Neuron (in vitro differentiated cells): ENCODE measurements around the gene UPK3BL1.
"Not testable (repeated sequence)": the region's sequence is repeated elsewhere in the genome, so short reads cannot be mapped to it uniquely, and the experiment has no call there.

Experiments used
- H2AFZ ChIP-seq: one replicate; pipeline ENCODE4 v1.6.1; 2013; ENCODE audit warnings: low read depth, mild to moderate bottlenecking, inconsistent platforms, low read length, moderate library complexity
- H3K27me3 ChIP-seq: one replicate; pipeline ENCODE4 v1.6.1; 2013; ENCODE audit warnings: low read length; ENCODE audit not compliant: insufficient read depth
- H3K36me3 ChIP-seq: one replicate; pipeline ENCODE4 v1.6.1; 2013; ENCODE audit warnings: low read length; ENCODE audit not compliant: insufficient read depth
- H3K4me1 ChIP-seq: one replicate; pipeline ENCODE4 v1.6.1; 2013; ENCODE audit warnings: low read length; ENCODE audit not compliant: insufficient read depth
- H3K4me3 ChIP-seq: 2 replicates; pipeline ENCODE4 v1.5.1; 2013; ENCODE audit warnings: mild to moderate bottlenecking, low read length, moderate library complexity
- H3K9me3 ChIP-seq: one replicate; pipeline ENCODE4 v1.6.1; 2013; ENCODE audit warnings: low read length

UPK3BL1 gene

DNA sequence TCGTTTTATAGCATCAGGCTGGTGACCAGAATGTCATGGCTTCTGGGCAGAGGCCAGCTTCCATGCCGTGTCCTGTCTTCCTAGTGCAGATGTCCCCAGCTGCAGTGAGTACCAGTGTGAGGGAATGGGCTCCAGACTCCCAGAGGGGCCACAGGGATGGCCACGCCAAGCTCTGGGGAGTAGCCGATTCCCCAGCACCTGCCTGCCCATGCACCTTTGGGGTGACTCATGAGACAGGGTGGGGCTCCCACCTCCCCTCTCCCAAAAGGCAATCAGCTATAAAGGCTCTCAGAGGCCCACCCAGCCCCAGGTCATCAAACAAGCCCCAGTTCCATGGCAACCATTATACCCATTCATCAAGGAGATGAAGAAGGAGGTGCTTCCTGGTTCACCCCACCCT is 7.3 kb upstream of the UPK3BL1 start, which contains the start of gene SPDYE2B:
Gene SPDYE2B (plus strand): TSS at position 396 of the 400 bp plus-strand sequence. CDS start 2,030 bp downstream, outside the sequence.
- not testable (repeated sequence) for H2AFZ ChIP-seq, H3K36me3 ChIP-seq, H3K27me3 ChIP-seq, H3K9me3 ChIP-seq, H3K4me1 ChIP-seq, H3K4me3 ChIP-seq

DNA sequence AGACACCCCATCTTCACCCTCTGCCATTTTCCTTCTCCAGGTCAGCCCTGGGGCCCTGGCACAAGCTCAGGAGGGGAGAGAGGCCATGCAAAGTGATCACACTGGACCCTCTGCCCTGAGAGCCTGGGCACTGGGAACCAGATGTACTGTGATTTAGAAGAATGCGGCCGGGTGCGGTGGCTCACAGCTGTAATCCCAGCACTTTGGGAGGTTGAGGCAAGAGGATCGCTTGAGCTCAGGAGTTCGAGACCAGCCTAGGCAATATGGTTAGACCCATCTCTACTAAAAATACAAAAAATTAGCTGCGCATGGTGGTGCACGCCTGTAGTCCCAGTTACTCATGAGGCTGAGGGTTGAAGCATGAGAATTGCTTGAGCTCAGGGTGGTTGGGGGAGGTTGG is 5.2 kb upstream of the UPK3BL1 start:
- not testable (repeated sequence) for H3K36me3 ChIP-seq, H3K4me3 ChIP-seq, H3K4me1 ChIP-seq, H2AFZ ChIP-seq, H3K27me3 ChIP-seq, H3K9me3 ChIP-seq

DNA sequence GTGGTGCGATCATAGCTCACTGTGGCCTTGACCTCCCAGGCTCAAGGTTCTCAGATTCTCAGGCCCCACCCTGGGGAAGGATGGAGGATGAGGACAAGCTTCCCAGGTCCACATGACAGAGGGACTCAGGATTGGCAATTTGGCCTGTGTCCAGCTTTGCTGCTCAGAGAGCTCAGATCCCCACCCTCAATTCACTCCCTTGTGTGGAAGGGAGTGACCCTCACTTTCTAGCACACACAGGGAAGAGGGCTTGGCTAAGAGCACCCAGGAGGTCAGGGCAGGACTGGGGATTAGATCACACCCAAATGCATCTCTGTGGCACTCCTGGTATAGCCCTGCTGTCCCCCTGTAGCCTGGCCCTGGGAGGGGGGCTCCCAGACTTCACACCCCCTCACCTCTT is 813 bp upstream of the UPK3BL1 start:
- H2AFZ ChIP-seq, H3K4me1 ChIP-seq, H3K36me3 ChIP-seq, H3K27me3 ChIP-seq, H3K9me3 ChIP-seq, H3K4me3 ChIP-seq: not testable (repeated sequence)

DNA sequence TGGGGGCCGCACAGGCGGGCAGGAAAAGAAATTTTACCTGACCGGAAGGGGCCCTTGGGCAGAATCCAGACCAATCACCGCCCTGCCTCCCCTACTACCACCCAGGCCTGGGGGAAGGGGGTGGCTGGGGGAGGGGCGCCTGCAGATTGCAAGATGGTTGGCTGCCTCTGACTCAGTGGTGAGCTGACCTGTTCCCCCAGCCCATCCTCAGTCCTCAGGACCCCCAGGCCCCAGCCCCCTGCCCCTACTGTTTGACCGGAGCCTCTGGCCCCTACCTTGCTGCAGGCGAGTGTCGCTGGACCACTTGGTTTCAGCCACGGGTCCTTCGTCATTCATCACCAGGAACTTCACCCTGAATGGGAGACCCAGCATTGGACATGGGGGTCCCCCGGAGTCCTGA is 3.7 kb downstream of the UPK3BL1 start:
- H3K4me1 ChIP-seq, H3K4me3 ChIP-seq, H3K36me3 ChIP-seq, H3K9me3 ChIP-seq, H2AFZ ChIP-seq, H3K27me3 ChIP-seq: not testable (repeated sequence)

DNA sequence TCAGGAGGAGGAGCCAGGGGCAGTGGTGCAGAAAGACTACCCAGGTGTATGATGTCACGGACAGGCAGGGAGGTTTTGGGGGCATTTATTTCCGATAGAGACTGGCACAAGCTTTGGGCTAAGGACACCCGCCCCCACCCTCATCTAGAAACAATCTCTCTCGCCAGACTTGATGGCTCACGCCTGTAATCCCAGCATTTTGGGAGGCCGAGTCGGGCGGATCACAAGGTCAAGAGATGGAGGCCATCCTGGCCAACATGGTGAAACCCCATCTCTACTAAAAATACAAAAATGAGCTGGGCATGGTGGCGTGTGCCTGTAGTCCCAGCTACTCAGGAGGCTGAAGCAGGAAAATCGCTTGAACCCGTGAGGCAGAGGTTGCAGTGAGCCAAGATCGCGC is 5.6 kb downstream of the UPK3BL1 start:
- H3K4me3 ChIP-seq, H3K27me3 ChIP-seq, H3K4me1 ChIP-seq, H2AFZ ChIP-seq, H3K9me3 ChIP-seq, H3K36me3 ChIP-seq: not testable (repeated sequence)

DNA sequence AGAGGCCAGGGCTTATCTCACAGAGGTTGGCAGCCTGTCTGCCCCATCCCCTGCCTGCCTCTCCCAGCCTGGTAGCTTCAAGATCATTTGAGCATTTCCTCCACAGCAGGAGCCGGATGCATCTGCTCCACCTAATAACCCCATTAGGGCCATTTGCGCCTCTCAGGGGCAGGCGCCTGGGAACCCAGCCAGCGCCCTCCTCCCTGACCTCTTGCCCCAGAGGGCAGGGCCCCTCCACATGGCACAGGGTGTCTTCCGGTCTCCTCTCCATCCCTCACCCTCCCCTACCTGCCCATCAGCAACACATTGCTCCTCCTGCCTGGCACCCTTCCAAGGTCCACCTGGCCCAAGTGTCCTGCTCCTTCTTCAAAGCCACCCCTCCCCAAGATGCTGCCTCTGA is 7.2 kb downstream of the UPK3BL1 start:
- H2AFZ ChIP-seq, H3K9me3 ChIP-seq, H3K4me3 ChIP-seq, H3K36me3 ChIP-seq, H3K27me3 ChIP-seq, H3K4me1 ChIP-seq: not testable (repeated sequence)

DNA sequence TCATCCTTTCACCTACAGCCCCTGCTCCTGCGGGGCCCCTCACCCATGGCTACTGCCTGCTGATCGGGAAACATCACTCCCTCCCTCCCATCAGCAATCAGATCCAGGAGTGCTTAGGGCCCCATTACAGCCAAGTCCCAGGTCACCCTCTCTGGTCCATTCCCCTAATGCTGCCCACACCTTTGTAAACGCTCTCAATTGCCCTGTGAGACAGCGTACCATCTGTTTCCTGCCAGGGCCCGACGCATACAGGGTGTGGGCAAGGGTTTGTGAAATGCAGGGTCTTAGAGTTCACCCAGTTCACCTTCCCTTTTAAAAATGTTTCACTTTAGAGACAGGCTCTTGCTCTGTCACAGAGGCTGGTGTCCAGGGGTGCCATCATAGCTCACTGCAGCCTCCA is 8.3 kb downstream of the UPK3BL1 start:
- not testable (repeated sequence) for H3K27me3 ChIP-seq, H3K9me3 ChIP-seq

DNA sequence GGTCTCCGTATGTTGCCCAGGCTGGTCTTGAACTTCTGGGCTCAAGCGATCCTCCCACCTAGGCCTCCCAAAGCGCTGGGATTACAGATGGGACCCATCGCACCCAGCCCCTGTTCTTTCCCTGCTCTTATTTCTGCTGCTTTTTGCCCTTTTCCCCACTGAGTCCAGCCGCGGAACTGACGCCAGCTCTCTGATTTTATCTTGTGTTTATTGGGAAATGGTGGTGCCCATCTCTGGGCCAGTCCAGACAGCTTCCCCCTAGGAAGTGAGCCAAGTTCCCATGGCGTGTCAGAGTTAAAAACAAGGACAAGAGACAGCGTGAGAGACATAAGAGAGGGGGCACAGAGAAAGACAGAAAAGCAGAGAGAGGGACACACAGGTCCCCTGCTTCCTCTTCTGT is 12.0 kb downstream of the UPK3BL1 start:
- H3K4me1 ChIP-seq, H3K9me3 ChIP-seq, H2AFZ ChIP-seq, H3K36me3 ChIP-seq, H3K4me3 ChIP-seq, H3K27me3 ChIP-seq: not testable (repeated sequence)

More for the DNA sequence above, 8.3 kb downstream of the UPK3BL1 start:
- H3K4me1 ChIP-seq, H3K36me3 ChIP-seq, H2AFZ ChIP-seq, H3K4me3 ChIP-seq: not testable (repeated sequence)

DNA sequence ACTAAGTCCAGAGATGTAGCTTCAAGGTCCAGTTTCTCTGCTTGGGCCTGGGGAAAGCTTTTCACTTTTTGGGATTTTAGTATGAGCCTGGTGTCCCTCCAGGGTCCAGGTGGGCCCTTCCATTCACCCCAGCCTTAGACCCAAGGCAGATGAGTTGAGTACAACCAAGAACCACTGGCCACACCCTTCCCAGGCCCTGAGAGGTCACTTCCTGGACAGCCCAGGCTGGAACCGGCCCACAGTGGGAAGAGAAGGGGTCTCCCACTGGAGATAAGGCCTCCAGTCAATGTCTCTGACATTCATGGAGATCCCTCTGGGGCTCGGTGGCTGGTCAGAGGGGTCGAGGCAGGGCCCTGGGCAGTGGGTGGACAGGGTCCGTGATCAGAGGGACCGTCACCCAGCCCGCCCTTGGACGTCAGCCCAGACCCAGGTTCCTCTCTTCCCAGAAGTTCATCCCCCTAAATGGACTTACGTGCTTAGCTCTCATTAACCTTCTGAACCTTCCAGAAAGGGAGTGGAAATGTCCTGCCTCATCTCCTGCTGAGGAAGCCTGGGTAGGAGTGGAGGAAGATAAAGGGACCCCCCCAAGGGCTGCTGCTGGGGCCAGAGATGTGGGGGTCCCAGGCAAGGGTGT is 15.2 kb downstream of the UPK3BL1 start:
- H2AFZ ChIP-seq, H3K27me3 ChIP-seq, H3K4me1 ChIP-seq, H3K4me3 ChIP-seq, H3K36me3 ChIP-seq, H3K9me3 ChIP-seq: not testable (repeated sequence)

DNA sequence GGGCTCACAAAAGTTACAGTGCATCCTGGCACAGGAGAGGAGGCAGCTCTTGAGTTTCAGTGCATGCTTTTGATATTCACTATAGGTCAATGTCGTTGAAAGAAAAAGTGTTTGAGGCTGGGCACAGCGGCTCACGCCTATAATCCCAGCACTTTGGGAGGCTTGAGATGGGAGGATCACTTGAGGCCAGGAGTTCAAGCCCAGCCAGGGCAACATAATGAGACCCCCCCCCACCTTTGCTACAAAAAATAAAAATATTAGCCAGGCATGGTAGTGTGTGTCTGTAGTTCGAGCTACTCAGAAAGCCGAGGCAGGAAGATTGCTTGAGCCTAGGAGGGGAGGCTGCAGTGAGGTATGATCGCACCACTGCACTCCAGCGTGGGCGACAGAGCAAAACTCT is 24.5 kb downstream of the UPK3BL1 start:
- not testable (repeated sequence) for H2AFZ ChIP-seq, H3K27me3 ChIP-seq, H3K36me3 ChIP-seq, H3K9me3 ChIP-seq, H3K4me3 ChIP-seq, H3K4me1 ChIP-seq

DNA sequence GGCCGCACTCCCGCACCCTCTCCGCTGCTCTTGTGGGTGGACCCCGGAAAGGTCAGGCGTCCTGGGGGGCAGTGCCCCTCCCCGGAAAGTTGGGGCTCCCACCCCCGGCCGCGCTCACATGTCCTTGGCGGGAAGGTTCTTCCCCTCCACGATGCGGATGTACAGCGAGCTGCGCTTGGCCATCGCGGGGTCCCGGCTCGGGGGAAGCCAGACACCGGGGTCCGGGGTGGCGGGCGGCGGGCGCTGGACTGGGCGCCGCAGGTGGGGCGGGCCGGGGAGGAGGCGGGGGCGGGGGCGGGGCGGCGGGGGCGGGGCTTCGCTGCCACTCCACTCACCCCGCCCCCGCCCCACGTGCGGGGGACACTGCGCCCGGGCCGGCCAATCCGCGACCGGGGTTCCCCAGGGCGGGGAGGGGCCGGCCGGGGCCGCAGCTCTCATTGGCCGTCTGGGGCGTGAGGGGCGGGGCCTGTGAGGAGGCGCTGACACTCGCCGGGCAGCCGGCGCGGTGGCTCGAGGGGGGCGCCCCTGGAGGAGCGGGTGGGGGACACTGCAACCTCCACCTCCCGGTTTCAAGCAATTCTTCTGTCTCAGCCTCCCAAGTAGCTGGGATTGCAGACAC is 26.0 kb downstream of the UPK3BL1 start, which contains the start of gene RASA4:
Gene RASA4 (minus strand): TSS at position 250 of the 619 bp plus-strand sequence. CDS start 67 bp downstream, at position 183.
- H3K9me3 ChIP-seq, H3K4me1 ChIP-seq, H3K36me3 ChIP-seq, H3K27me3 ChIP-seq, H2AFZ ChIP-seq: not testable (repeated sequence)
- peak within 1 kb of the TSS; percentile 37 for H3K4me3 ChIP-seq

DNA sequence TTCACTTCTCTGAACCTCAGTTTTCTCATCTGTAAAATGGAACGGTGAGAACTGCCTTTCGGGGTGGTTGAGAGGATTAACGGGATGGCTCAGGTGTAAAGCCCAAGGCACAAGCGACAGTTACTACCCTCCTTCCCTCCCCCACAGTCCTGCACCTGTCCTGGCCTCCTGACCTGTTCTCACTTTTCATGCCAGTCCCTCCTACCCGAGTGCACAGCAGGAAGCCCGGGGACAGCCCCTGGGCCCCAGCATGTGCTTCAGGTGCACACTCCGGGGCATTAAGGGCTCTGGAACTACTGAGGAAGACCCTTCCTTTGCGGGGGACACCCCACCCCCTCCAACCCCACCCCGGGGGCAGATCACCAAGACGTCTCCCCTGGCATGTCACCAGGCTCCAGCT is 26.7 kb downstream of the UPK3BL1 start:
- H3K4me3 ChIP-seq, H3K4me1 ChIP-seq, H3K36me3 ChIP-seq, H3K27me3 ChIP-seq, H2AFZ ChIP-seq, H3K9me3 ChIP-seq: not testable (repeated sequence)

DNA sequence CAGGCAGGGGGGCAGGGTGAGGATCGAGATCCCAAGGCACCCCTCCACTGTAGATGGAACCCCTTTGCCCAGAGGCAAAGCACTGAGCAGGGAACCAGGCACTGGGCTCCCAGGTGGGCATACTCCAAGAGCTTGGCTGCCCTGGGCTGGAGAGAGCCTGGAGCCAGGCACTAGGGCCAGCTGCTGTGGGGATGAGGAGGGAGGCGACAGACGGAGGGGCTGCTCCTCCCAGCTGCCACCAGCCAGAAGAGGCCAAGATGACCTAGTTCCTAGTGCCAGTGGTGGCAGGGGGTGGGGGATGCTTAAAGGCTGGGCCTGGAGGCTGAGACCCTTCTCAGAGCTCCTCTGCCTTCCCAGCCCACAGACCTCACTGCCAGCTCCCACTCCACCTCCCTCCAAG is 27.7 kb downstream of the UPK3BL1 start:
- H3K9me3 ChIP-seq, H3K36me3 ChIP-seq, H2AFZ ChIP-seq, H3K4me3 ChIP-seq, H3K27me3 ChIP-seq, H3K4me1 ChIP-seq: not testable (repeated sequence)

DNA sequence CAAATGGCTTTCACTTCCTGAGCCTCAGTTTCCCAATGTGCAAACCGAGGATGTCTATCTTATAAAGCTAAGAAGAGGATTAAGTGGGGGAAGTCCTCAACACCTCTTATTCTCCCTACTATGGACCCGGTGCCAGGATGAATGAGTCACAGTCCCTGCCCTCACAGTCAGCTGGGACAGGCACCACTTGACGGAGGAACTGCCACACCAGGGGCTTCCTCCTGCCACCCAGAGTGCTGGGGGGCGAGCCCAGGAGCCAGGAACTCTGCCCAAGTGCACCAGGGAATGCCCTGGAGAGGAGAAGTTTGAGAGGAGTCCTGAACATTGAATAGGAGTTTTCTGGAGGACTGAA is 28.3 kb downstream of the UPK3BL1 start:
- not testable (repeated sequence) for H3K36me3 ChIP-seq, H3K27me3 ChIP-seq, H2AFZ ChIP-seq, H3K4me3 ChIP-seq, H3K9me3 ChIP-seq, H3K4me1 ChIP-seq
